ENCODE measurements around the gene RBM7.

RBM7 gene

DNA sequence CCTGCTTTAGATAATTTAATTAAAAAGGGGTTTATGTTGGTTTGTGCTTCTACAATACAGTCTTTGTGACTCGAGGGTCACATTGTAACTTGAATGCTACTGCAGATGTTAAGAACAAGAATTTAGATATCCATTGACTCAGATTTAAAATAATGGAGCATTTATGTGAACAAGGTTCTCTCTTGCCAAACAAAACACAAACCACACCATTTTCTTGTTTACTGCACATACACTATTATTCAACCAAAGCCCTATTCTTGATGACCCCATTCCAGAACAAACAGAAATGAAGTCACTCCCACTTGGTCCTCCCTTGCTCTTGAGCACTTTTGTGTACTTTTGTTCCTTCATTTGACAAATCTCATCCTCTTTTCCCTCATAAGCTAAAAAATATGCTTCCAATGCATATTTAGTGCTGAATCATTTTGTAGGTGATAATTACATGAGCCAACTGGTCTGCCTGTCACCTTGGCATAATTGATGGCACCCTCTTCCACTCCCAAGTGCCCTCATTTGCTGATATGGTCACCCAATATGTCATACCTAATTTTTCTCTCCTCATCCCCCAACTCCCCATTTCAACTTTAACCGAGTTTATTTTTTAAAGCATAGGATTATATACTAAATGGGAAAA lies 3.0 kb upstream of the RBM7 start:
- FAIRE-seq, result no peak

DNA sequence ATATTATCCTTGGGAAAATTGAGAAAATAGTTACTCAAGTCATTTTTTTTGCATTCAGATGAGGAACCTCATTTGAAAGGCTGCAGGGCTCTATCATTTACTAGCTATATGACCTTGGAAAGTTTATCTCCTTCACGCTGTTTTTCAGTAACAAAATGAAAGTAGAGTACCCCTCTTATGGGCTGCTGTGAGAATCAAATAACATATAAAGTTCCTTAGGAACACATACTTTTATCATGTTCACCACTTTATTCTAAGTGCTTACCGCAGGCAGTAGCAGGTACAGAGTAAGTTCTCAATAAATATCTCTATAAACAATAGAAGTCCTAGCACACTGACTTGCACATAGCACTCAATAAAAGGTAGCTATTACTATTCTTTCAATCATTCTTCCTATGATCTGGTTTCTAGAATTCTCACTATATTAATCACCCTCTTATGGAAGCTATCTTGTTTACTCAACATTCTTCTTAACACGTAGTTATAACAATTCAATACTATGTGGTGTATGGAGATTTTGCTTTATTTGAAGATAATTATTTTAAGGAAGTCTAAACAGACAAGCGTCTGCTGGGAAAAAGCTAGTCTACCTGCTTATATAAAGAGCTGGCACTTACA lies 2.1 kb upstream of the RBM7 start:
- FAIRE-seq, result no peak

DNA sequence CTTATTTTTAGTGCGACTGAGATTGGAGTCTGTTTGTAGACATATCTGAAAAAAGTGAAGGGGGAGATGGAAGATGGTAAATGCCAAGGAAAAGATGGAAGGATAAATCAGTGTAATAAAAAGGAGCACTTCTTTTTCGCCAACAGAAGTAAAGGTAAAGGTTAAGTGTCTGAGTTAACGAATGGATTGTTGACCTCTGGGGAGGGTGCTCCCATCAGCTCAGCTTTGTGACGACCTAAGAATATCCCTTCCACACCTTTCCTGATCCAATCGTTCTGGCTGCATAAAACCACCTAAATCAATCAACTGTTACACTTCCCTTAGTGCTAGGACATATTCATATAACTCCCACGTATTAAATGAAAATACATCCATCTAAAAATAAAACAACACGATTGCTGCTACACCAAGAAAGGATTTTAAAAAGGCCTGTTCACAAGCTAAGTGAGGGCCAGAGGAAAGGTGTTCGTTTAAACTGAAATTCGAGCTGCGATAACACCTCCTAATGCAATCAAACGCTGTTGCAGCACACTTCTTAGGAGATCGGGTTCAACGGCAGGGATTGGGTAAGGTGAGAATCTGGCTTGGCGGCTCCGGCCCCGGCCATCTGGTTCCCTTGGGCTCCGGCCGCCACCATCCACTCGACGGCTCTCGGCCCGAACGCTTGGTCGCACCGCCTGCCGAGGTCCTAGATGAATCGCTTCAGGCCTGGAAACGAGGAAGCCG lies 813 bp upstream of the RBM7 start:
- FAIRE-seq, result no peak

DNA sequence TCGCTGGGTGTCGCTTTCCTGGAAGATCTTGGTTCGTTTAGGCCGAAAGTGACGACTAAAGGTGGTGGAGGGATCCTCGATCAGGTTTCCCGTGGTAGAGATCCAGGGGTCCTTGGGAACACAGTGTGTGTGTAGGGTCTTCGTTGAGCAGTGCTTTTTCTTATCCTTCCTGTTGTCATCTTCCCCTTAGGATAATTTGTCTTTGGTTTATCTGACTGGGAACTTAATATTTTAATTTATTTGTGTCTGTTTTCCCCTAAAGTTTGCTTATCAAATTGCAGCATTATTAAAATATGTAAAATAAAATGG lies 403 bp downstream of the RBM7 start:
- FAIRE-seq, result no peak

DNA sequence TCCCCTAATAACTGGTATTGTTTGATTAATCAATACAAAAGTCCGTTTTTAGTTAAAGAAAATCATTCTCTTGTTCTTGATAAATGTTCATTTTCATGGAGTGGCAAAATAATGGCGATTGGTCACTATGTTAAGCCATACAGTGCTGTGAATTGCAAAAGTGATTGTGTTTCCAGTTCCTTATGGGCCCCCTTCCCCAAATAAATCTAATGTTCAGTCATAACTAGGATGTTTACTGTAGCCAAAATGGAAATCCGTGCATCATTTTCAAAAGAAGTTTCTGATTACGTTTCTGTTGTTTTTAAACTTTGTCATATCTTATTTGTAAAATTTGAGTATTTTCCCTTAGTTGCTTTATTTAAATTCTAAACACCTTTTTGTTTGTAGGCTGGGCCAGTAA lies 845 bp downstream of the RBM7 start:
- FAIRE-seq, result no peak

DNA sequence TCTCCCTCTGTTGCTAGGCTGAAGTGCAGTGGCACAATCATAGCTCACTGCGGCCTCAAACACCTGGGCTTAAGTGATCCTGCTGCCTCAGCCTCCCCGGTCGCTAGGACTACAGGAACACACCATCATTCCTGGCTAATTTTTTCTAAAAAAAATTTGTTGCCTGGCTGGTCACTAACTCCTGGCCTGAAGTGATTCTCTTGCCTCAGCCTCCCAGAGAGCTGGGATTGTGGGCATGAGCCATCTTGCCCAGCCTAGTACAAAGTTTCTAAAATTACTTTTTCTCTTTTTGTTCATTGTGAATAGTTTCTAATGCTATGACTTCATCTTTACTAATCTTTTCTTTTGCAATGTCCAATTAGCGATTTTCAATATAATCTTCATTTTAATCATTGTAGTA lies 12.5 kb downstream of the RBM7 start:
- no peak for FAIRE-seq

DNA sequence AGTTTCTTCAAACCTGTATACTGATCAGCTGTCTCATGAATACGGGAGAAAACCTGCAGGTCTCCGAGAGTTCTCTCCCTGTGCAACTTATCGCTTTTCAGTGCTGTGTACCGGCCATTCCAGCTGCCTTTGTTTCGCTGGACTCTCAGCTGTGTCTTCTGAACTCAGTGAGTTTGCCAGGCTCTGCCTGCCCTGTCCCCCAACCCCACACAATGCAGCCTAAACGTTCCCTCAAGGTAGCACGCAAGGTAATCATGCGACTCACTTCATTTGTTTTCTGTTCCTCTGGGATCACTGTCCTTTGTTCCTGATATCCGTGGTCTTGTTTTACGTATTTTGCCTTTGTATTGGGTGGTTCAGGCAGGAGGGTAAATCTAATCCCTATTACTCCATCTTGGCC lies 13.5 kb downstream of the RBM7 start:
- FAIRE-seq, result no peak

DNA sequence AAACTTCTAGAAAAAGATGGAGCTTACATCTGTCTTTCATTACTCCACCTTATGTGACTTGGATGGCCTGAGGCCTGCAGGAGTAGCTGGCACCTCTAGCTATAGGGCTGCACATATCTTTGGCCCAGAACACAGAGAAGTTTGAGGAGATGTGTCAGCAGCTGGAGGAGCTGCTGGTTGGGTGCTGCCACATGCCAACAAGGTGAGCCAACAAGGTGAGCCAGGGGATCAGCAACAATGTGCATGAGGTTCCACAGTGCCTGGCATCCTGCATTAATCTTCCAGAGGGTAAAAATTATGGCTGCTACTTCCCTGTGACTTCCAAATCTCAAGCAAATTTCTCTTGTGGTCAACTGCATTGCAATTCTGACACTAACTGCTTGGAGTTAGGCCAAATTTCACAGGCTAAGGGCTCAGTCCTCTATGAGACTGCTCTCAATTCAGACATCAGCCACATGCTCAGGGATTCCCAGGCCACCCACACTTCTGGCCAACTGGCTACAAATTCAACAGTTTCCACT lies 16.0 kb downstream of the RBM7 start:
- FAIRE-seq, result no peak

DNA sequence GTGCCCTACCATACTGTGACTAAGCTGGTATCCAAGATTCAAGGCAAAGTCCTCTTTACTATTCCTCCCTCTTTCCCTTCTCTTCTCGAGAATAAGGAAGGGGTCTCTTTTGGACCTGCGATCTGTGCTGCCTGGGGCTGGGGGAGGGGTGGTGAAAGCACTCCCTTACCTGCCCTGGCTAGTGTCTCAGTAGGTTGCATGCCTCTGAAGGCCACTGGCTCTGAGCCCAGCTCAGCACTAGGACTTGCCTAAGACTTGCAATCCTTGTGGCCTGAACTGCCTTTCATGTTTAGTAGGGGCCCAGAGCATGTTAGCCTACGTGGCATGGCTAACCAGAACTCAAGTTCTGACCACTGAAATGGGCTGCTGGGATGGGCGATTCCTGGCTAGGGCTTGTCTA lies 25.8 kb downstream of the RBM7 start:
- no peak for FAIRE-seq

DNA sequence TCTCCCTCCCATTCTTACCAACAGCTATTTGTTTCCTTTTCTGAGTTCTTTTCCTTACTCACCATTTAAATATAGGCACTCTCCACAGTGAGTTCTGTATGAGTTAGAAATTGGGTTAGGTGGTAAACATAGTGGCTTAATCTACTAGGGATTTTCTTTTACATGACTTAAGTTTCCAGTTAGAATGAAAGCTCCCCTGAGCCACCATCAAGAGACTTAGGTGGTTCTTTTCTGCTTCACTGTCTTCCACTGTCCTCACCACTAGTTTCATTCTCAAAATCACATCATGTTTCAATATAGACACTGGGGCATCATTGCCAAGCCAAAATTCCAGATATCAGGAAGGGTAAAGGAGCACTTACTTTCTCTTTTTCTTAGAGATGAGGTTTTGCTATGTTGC lies 29.8 kb downstream of the RBM7 start:
- FAIRE-seq, result no peak

DNA sequence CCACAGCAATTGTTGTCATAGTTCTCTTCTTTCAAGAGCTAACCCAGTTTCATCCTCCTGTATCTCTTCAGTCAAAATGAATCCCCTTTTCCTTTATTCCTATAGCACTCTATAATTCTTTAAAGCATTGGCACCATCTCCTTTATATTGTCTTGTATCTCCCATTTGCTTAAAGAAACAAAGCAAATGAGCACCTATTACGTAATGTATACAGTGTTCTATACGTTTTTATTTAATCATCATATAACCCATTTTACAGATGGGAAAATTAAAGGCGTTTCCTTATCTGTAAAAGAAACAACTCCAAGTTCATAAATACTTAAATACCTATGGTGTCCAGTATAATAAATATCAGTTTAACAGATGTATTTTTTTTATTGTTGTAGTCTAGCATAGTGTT lies 32.4 kb downstream of the RBM7 start:
- no peak for FAIRE-seq

DNA sequence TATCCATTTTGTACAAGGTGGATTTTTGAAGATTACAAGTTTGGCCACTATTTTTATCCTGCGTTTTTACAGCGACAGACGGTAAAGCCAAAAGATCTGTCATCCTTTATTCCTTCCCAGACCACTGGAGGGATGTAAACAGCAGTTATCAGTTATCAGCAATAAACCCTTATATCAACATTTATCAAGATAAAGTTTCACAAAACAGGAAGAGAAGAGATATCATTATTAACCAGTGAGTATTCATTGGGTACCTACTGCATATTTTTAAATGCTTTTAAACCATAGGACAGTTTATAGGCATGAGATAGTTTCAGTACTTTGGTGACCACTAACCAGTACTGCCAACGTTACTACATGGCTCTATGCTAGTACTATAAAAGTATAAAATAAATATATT lies 32.9 kb downstream of the RBM7 start:
- no peak for FAIRE-seq

DNA sequence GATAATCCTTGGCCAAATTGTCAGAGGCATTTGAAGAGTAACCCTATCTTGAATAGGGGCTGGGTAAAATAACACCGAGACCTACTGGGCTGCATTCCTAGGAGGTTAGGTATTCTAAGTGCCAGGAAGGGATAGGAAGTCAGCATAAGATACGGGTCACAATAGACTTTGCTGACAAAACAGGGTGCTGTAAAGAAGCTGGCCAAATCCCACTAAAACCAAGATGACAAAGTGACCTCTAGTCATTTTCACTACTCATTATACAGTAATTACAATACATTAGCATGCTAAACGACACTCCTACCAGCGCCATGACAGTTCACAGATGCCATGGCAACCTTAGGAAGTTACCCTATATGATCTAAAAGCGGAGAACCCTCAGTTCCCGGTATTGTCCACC lies 37.8 kb downstream of the RBM7 start:
- no peak for FAIRE-seq

DNA sequence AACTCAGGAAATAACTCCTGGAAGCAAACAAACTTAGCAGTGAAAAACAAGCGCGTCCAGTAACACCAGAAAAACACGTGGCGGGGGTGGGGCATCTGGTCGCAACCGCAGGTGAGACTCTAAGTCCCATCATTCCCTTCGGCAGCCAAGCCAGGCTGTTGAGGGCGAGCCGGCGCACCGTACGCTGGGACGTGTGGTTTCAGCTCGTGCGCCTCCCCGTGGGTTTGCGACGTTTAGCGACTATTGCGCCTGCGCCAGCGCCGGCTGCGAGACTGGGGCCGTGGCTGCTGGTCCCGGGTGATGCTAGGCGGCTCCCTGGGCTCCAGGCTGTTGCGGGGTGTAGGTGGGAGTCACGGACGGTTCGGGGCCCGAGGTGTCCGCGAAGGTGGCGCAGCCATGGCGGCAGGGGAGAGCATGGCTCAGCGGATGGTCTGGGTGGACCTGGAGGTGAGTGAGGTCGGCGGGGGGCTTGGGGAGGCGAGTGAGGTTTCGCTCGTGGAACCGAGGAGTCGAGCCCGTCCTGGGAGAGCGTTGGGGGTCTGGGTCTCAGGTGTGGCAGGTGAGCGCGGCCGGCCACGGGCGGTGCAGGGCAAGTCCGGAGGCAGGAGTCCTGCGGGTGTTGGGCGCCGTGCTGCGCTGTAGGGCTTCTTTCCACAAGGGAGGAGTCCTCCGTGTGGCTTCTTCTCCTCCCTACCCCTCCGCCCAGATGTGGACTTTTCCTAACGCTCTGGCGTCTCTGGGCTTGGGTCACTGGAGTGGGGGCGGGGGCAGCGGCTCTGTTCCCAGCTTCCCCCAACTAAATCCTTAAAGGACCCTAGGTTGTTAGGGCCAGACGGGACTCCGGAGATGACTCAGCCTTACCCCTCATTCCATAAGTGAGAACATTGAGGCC lies 39.0 kb downstream of the RBM7 start, which contains the start of gene REXO2:
TSS of gene REXO2 (plus strand) at position 239 of the 892 bp plus-strand sequence. CDS start at position 301, 62 bp downstream.
- FAIRE-seq, result peak; percentile 46

DNA sequence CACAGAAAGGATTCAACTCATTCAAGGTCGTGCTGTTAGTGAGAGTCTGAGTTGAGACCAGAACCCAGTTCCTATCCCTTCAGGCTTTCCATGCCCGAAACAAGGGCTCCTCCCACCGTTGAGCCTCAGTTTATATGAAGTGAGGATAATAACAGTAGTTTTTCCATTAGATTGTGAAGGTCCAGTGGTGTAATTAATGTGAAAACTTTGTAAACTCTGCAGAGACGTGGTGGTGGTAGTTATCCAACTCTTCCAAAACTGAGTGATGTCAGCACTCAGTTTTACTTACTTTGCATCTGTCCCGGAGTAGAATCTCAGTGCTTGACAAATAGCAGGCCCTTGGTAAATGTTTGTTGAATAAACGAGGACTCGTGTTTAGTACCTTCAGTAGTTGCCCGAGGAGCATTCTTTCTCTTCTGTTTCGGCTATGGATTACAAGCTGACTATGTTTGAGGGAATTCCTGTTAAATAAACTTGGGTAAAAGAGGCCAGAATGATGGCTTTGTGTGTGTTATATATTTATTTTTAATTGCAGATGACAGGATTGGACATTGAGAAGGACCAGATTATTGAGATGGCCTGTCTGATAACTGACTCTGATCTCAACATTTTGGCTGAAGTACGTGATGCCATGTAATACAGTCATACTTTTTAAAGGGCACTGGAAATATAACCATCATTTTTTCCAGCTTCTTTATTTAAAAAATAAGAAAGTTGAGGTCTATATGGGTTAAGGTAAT lies 39.8 kb downstream of the RBM7 start:
- FAIRE-seq, result no peak

DNA sequence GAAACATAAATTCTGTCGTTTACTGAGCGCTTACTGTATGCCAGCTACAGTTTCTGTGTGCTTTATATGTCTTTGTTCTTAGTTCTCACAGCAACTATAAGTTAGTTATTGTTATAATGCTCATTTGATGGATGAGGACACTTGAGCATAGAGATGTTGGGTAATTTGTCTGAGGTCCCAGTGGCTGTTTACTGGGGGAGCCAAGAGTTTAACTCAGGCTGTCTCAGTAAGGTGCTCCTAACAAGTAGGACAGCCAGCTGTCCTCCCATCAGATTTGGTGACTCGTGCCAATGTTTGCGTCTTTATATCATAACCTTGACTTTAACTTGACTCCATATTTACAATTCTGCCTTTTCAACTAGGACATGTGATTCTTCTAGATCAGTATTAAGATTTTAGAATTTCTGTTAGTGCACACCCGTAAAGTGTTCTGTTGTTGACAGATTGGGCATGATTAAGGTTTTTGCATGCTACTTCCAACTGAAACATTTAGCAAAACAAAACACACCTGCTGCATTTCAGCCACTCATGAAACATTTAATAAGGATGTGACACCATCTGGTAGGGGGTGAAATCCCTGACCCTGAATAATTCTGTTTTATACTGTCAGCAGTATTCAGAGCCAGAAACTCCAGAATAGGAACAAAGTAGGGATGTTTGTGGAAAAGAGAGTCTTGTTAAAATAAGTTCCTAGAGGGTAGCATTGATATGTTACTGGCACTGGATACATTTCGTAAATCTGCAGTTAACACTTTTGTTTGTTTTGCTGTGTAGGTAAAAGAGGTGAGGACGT lies 40.7 kb downstream of the RBM7 start:
- no peak for FAIRE-seq

DNA sequence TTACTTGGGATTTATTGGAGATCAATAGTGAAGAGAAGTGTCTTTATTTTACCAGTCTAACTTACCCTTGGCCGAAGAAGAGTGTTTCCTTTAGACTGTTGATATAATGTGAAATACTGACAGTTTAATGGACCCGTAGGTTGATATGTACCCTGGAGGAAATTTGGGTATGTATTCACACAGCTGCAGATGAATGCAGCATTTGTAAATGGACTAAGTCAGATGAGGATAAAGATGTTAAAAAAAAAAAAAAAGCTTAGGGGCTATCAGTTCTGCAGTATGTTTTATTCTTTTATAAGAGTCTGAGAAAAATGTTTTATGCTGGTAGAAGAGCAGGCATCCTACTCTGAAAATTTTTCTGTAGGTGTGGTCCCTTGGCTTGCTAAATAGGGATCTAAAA lies 41.5 kb downstream of the RBM7 start:
- FAIRE-seq, result no peak

DNA sequence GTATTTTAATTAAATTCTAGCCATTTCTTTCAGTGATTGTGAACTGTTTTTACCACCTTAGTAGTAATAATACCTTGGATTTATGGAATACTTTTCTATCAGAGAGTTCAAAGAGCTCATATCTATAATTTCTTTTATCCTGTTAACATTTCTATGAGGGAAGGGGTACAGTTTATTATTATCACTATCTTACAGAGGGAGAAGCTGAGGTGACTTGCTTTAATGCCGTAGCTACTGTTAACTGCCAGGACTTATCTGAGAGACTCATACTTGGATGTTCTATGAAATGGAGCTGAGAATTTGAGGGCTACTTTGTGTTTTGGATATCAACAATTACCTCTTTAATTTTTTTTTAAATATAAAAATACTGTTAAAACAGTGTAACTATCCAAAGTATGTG lies 42.1 kb downstream of the RBM7 start:
- FAIRE-seq, result no peak

DNA sequence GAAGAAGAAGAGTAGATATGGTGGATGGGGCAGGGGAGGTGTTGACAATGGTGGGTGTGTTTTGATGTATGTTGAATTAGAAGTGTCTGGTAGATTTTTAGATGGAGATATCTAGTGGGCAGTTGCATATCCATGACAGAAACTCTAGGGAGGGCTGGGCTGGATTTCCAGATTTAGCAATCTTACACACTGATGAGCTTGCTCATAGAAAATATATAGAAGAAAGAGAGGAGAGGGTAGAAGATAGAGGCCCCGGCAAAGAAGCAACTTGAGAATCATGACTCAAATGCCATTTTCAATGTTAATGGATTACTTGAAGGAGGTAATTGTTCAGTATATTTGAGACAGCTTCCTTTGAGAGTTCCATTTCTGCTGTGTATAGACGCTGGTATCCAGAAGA lies 47.0 kb downstream of the RBM7 start:
- FAIRE-seq, result no peak

DNA sequence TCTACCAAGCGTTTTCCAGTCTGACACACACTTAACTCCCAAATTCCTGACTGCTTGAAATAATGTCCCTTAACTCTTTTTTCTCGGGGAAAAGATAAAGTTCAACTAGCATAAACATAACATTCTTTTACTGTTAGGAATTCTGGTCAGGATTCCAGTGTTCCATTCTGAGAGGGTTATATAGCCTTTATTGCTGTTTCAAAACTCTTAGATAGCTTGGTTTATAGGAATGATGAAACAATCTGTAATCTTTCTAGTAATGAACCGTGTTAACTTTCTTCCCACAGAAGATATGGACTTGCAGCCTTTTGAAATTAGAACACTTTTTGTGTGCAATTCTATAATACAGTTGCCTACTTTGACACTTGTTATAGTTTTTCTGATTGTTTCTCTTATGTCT lies 47.4 kb downstream of the RBM7 start:
- no peak for FAIRE-seq

DNA sequence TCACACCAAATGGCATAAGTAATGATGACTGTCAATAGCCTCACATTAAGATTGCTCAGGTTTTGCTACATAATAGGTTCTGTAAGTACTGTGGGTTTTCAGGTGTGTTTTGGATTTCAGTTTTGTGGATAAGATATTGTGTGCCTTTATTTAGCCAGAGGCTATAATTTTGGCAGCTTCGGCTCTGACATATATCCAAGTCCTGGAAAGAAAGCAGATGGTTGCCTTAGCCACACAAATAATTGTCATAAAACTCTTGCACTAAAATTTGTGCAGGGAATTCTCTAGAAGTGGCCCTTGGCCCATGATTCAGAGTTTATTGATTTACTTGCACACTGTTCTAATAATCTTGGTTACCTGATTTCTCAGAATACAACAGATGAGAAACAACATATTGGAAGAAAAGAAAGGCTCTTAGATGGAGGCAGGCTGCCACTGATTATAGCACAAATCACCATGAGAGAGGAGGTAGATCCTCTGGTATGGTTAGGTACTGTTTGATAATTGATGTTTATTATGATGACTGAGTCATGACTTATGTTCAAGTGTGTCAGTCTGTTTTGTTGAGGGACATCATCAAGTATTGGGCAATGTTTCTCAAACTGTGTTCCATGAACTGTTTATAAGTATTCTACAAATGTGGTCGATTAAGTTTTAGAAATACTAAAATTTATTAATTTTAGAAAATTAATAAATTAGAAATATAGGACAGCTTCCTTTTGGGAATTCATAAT lies 48.5 kb downstream of the RBM7 start:
- FAIRE-seq, result no peak
